ENCODE data around the gene MAML3.

DNA sequence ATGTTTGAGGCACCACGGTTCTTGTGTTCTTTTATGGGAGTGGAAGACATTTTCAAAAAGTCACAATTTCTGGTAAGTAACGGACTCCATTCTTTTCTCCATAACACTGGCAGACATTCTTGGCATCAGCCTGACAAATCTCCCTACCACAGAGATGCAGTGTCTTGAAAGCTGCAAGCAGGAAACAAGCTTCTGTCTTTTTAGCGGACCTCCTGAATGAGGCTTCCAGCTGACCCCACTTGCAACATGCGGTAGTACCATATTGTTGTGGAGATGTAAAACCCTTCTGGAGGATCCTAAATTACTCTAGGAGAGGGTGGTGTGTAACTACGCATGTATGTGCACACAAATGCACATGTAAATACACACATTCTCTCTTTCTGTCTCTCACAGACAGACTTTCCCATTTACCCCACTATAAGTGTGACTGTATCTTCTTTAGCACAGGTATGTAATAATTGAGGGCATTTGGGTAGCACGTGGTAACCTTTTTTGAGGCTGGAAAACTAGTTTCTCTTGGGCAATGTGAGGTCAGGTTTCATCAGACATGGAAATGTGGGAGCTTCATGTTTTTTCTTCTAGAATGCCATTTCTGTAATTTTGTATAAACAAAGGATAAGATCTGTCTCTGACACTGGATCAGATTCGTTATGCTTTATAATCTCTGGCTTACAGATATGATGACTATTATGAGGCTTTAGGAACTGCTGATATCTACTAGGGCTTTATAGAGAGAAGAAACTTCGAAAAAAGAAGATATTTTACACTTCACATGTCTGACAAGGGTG lies 358.3 kb downstream of the MAML3 start:
- TF ChIP-seq, protein P1, sequence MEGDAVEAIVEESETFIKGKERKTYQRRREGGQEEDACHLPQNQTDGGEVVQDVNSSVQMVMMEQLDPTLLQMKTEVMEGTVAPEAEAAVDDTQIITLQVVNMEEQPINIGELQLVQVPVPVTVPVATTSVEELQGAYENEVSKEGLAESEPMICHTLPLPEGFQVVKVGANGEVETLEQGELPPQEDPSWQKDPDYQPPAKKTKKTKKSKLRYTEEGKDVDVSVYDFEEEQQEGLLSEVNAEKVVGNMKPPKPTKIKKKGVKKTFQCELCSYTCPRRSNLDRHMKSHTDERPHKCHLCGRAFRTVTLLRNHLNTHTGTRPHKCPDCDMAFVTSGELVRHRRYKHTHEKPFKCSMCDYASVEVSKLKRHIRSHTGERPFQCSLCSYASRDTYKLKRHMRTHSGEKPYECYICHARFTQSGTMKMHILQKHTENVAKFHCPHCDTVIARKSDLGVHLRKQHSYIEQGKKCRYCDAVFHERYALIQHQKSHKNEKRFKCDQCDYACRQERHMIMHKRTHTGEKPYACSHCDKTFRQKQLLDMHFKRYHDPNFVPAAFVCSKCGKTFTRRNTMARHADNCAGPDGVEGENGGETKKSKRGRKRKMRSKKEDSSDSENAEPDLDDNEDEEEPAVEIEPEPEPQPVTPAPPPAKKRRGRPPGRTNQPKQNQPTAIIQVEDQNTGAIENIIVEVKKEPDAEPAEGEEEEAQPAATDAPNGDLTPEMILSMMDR (IDR thresholded peaks at IDR 0.05; ENCODE audit: insufficient read depth, low read depth, low read length) = no peak
- no peak for TF ChIP-seq EZH2 (IDR thresholded peaks at IDR 0.05; ENCODE audit: insufficient read depth, low read length)

All from astrocyte (in vitro differentiated cells and primary cell).